GM12878 (cell line): Measurements from ENCODE around the gene ZNF496. TPM values are rescaled to one million over a fixed set of nuclear protein-coding genes. Genes with fewer than 3 reads are reported as not detected.

ENCODE experiments used
- ATAC-seq: fragments of 200-7000 bp; cut with Tn5 transposase; 3 replicates; pipeline ENCODE4 v1.9.1; 2020; ENCODE audit warnings: mild to moderate bottlenecking, moderate library complexity
- BruUV-seq: library from RNA; stranded (reverse); fragments of 400-500 nt; replicated peaks from 2 replicates; lab custom pipeline; 2021; lab: Mats Ljungman, UMichigan
- CTCF ChIA-PET: fragments of 300-600 bp; sonication (Branson Sonifier 250); formaldehyde crosslinking; extraction: SDS; loops from one replicate; lab custom pipeline; 2021; ENCODE audit warnings: inconsistent platforms; lab: Yijun Ruan, JAX
- POLR2A ChIA-PET: fragments of 350-600 bp; formaldehyde crosslinking; extraction: SDS; loops from one replicate; lab custom pipeline; 2021; ENCODE audit warnings: inconsistent platforms; lab: Charles Lee
- RAD21 ChIA-PET: fragments of 300-600 bp; sonication (Branson Sonifier 250); formaldehyde crosslinking; loops from one replicate; lab custom pipeline; 2023; ENCODE audit warnings: antibody characterized with exemption; ENCODE audit not compliant: unreplicated experiment; lab: Charles Lee
- SMC1A ChIA-PET: fragments of 300-600 bp; sonication (Branson Sonifier 250); formaldehyde crosslinking; loops from one replicate; lab custom pipeline; 2023; ENCODE audit not compliant: unreplicated experiment, uncharacterized antibody; lab: Charles Lee
- DNase-seq: peaks from one replicate; pipeline ENCODE4 v3.0.0-alpha.2; 2011; ENCODE audit warnings: low read depth, low spot score
- FAIRE-seq: peaks from 3 replicates; lab custom pipeline; 2011; peaks lifted over from hg19 to GRCh38; lab: Jason Lieb, UNC
- H2AFZ ChIP-seq: 2 replicates; pipeline ENCODE4 v1.6.0; 2011; ENCODE audit warnings: low read depth, low read length, control low read depth; ENCODE audit not compliant: control insufficient read depth
- H3K27ac ChIP-seq: 2 replicates; pipeline ENCODE4 v1.5.1; 2011; ENCODE audit warnings: control low read depth; ENCODE audit not compliant: control insufficient read depth, insufficient read depth
- H3K27me3 ChIP-seq, 2 experiments: replicated peaks in 1 of 2; 2 replicates each; pipeline versions ENCODE4 v1.6.0 to v1.6.1; 2011; ENCODE audit warnings: low read length in 1 of 2; ENCODE audit not compliant: control insufficient read depth in 2 of 2, insufficient read depth in 2 of 2
- H3K36me3 ChIP-seq, 2 experiments: 2 replicates each; pipeline ENCODE4 v1.5.1; 2011; ENCODE audit warnings: low read length in 1 of 2; ENCODE audit not compliant: control insufficient read depth in 2 of 2, insufficient read depth in 2 of 2
- H3K4me1 ChIP-seq: 2 replicates; pipeline ENCODE4 v1.6.1; 2011; ENCODE audit warnings: mild to moderate bottlenecking, low read length, moderate library complexity, mixed read lengths; ENCODE audit not compliant: control insufficient read depth, insufficient read depth
- H3K4me2 ChIP-seq: 2 replicates; pipeline ENCODE4 v1.6.0; 2011; ENCODE audit warnings: control low read depth; ENCODE audit not compliant: control insufficient read depth, insufficient read depth
- H3K4me3 ChIP-seq: fragments of 200-600 bp; sonication (generic); 2 replicates; pipeline ENCODE4 v1.5.1; 2016
- H3K79me2 ChIP-seq: 2 replicates; pipeline ENCODE4 v1.6.0; 2011; ENCODE audit warnings: low read length; ENCODE audit not compliant: control insufficient read depth, insufficient read depth
- H3K9ac ChIP-seq: 2 replicates; pipeline ENCODE4 v1.8.0; 2011; ENCODE audit warnings: low read length, control low read depth, mixed read lengths; ENCODE audit not compliant: control insufficient read depth, insufficient read depth
- H3K9me3 ChIP-seq: replicated peaks from 3 replicates; pipeline ENCODE4 v1.5.1; 2011; ENCODE audit warnings: mild to moderate bottlenecking, low read length; ENCODE audit not compliant: control insufficient read depth, insufficient read depth
- H4K20me1 ChIP-seq: 2 replicates; pipeline ENCODE4 v1.6.0; 2011; ENCODE audit not compliant: control insufficient read depth, insufficient read depth
- BACH1 ChIP-seq: fragments of 450-650 bp; IDR thresholded peaks from 2 replicates; pipeline ENCODE4 v1.6.1; 2017; ENCODE audit warnings: mild to moderate bottlenecking, borderline replicate concordance
- EED ChIP-seq: sonication (generic); IDR thresholded peaks from 2 replicates; pipeline ENCODE4 v1.6.1; 2016; ENCODE audit warnings: antibody characterized with exemption, low read depth
- HCFC1 ChIP-seq: fragments of 150-350 bp; IDR thresholded peaks from 2 replicates; pipeline ENCODE4 v1.6.1; 2014; ENCODE audit warnings: low read length
- KDM1A ChIP-seq: fragments of 200-600 bp; sonication (generic); IDR thresholded peaks from 2 replicates; pipeline ENCODE4 v1.6.1; 2016; ENCODE audit warnings: borderline replicate concordance
- RAD21 ChIP-seq: IDR thresholded peaks from 2 replicates; pipeline ENCODE4 v1.6.1; 2011; ENCODE audit warnings: mild to moderate bottlenecking, low read depth, low read length, moderate library complexity; ENCODE audit not compliant: insufficient read depth
- RAD51 ChIP-seq: fragments of 450-650 bp; IDR thresholded peaks from 2 replicates; pipeline ENCODE4 v1.6.1; 2016; ENCODE audit warnings: moderate library complexity, mild to moderate bottlenecking, inconsistent platforms
- SPI1 ChIP-seq: IDR thresholded peaks from 2 replicates; pipeline ENCODE4 v1.6.1; 2011; ENCODE audit warnings: low read depth, mild to moderate bottlenecking, low read length, moderate library complexity, borderline replicate concordance; ENCODE audit not compliant: insufficient read depth
- WGBS: methylation state at CpG from one replicate; pipeline ENCODE4 v1.1.6; 2016; ENCODE audit warnings: low lambda C conversion rate; ENCODE audit not compliant: insufficient replicate concordance, insufficient coverage; ENCODE audit errors: missing lambda C conversion rate; 5-methylcytosine and 5-hydroxymethylcytosine counted together
- in situ Hi-C: fragments of 300-500 bp; cut with MboI; formaldehyde crosslinking; loops from 9 replicates; pipeline ENCODE4 v1.14.3; 2018; ENCODE audit warnings: mixed read lengths
- intact Hi-C: fragments of 100-400 bp; cut with micrococcal nuclease; formaldehyde crosslinking; loops from one replicate; pipeline ENCODE4 v1.14.2; 2022; ENCODE audit not compliant: unreplicated experiment
- polyA plus RNA-seq, 11 experiments: library from polyadenylated mRNA; depleted of rRNA in 4 of 11; unstranded in 6 of 11; stranded (reverse) in 5 of 11; fragments of >200 nt; fragmentation: Nextera tagmentation in 4 of 11; fragmentation: Illumina TruSeq in 1 of 11; extraction: Ambion mirVana in 4 of 11; extraction: Trizol in 1 of 11; gene quantifications; 1 replicate in 1 of 11; 2 replicates in 10 of 11; pipeline versions ENCODE4 v1.2.1 to v1.2.3, GENCODE V29; 2011 to 2016; ENCODE audit warnings: inconsistent platforms in 2 of 11, missing spikeins in 2 of 11, low read depth in 1 of 11
- total RNA-seq, 4 experiments: library from RNA; depleted of rRNA in 3 of 4; stranded (reverse); fragments of >200 nt in 3 of 4; fragmentation: Illumina TruSeq in 1 of 4; extraction: Trizol in 1 of 4; gene quantifications; 2 replicates each; pipeline versions ENCODE4 v1.2.1 to v1.2.3, GENCODE V29; 2013 to 2021
- TF ChIP-seq, protein P1 (sequence below): IDR thresholded peaks from 2 replicates; pipeline ENCODE4 v1.6.1; 2012; ENCODE audit warnings: improper control_type of control experiment, low read depth, low read length; ENCODE audit not compliant: insufficient replicate concordance

Gene ZNF496
- total and polyA plus RNA-seq, 10 of the 15 experiments (the other 5 are each of a cell fraction or from before 2014, with no cell fraction given), result 1.6 to 26.4 (median 12.5) TPM

GRCh38 chr1:247287460-247287859 is 44.2 kb downstream of the ZNF496 start:
- no peak for FAIRE-seq

More at GRCh38 chr1:247287460-247287859, 44.2 kb downstream of the ZNF496 start:
- TF ChIP-seq RAD21 (no peak), HCFC1 (no peak), EED (no peak), RAD51 (no peak), KDM1A (no peak), BACH1 (no peak), SPI1 (no peak)
- TF ChIP-seq, protein P1, sequence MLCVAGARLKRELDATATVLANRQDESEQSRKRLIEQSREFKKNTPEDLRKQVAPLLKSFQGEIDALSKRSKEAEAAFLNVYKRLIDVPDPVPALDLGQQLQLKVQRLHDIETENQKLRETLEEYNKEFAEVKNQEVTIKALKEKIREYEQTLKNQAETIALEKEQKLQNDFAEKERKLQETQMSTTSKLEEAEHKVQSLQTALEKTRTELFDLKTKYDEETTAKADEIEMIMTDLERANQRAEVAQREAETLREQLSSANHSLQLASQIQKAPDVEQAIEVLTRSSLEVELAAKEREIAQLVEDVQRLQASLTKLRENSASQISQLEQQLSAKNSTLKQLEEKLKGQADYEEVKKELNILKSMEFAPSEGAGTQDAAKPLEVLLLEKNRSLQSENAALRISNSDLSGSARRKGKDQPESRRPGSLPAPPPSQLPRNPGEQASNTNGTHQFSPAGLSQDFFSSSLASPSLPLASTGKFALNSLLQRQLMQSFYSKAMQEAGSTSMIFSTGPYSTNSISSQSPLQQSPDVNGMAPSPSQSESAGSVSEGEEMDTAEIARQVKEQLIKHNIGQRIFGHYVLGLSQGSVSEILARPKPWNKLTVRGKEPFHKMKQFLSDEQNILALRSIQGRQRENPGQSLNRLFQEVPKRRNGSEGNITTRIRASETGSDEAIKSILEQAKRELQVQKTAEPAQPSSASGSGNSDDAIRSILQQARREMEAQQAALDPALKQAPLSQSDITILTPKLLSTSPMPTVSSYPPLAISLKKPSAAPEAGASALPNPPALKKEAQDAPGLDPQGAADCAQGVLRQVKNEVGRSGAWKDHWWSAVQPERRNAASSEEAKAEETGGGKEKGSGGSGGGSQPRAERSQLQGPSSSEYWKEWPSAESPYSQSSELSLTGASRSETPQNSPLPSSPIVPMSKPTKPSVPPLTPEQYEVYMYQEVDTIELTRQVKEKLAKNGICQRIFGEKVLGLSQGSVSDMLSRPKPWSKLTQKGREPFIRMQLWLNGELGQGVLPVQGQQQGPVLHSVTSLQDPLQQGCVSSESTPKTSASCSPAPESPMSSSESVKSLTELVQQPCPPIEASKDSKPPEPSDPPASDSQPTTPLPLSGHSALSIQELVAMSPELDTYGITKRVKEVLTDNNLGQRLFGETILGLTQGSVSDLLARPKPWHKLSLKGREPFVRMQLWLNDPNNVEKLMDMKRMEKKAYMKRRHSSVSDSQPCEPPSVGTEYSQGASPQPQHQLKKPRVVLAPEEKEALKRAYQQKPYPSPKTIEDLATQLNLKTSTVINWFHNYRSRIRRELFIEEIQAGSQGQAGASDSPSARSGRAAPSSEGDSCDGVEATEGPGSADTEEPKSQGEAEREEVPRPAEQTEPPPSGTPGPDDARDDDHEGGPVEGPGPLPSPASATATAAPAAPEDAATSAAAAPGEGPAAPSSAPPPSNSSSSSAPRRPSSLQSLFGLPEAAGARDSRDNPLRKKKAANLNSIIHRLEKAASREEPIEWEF, result no peak
- H3K79me2 ChIP-seq, result no peaks in the 10 kb centered on the region
- no peak overlapping the region for H2AFZ ChIP-seq
- no peaks in the 10 kb centered on the region for H3K36me3 ChIP-seq
- no peak overlapping the region for H3K4me3 ChIP-seq
- SMC1A ChIA-PET, result no interaction called here
- no peak overlapping the region for H3K9ac ChIP-seq
- intact Hi-C loops, result no loop called here
- H4K20me1 ChIP-seq, result no peaks in the 10 kb centered on the region
- no peak overlapping the region for H3K27ac ChIP-seq
- no peaks in the 10 kb centered on the region for H3K27me3 ChIP-seq
- WGBS, result 56% methylated on average over 11 of the region's 14 CpGs
- no peaks in the 10 kb centered on the region for H3K4me1 ChIP-seq
- no peak for ATAC-seq
- H3K9me3 ChIP-seq, result no peaks in the 10 kb centered on the region; the same call in 2 of the 3 replicates
- POLR2A ChIA-PET, result no interaction called here
- no peak for DNase-seq
- CTCF ChIA-PET, result no interaction called here
- H3K4me2 ChIP-seq, result no peak overlapping the region
- RAD21 ChIA-PET, result no interaction called here
- no TSS peak for BruUV-seq
- in situ Hi-C loops, result no loop called here
